ENCODE measurements around the gene CYP26C1. TPM values are rescaled to one million over a fixed set of nuclear protein-coding genes. Genes with fewer than 3 reads are reported as not detected.

Gene CYP26C1
- total and polyA plus RNA-seq, 2 of the 13 experiments (the other 11 are each of a cell fraction or from before 2014, with no cell fraction given), result 0.02 TPM; not detected in 1

- TF ChIP-seq IRF2 (CRISPR knock-in tag; IDR thresholded peaks at IDR 0.05) (peak; percentile 76; the same call in 1 of the 2 replicates), ZEB1 (IDR thresholded peaks at IDR 0.05; ENCODE audit: insufficient replicate concordance, low read depth) (no peak), CBFB (CRISPR knock-in tag; IDR thresholded peaks at IDR 0.05) (peak; percentile 65; the same call in 1 of the 2 replicates), IKZF4 (CRISPR knock-in tag; IDR thresholded peaks at IDR 0.05; ENCODE audit: borderline replicate concordance, low read depth, not compliant biosample characterization) (no peak), ZSCAN9 (CRISPR knock-in tag; IDR thresholded peaks at IDR 0.05; ENCODE audit: borderline replicate concordance) (no peak), ZBTB33 (CRISPR knock-in tag; IDR thresholded peaks at IDR 0.05) (peak; percentile 39; the same call in 1 of the 2 replicates), ZSCAN30 (CRISPR knock-in tag; IDR thresholded peaks at IDR 0.05) (no peak), CEBPG (CRISPR knock-in tag; IDR thresholded peaks at IDR 0.05) (peak; percentile 92), ZNF17 (CRISPR knock-in tag; IDR thresholded peaks at IDR 0.05) (no peak), SNAPC4 (CRISPR knock-in tag; IDR thresholded peaks at IDR 0.05) (no peak), ZNF749 (CRISPR knock-in tag; IDR thresholded peaks at IDR 0.05; ENCODE audit: borderline replicate concordance) (no peak), ZNF441 (CRISPR knock-in tag; IDR thresholded peaks at IDR 0.05; ENCODE audit: borderline replicate concordance) (no peak), KDM5A (IDR thresholded peaks at IDR 0.05; ENCODE audit: borderline replicate concordance, low read length) (no peak), ZNF275 (CRISPR knock-in tag; IDR thresholded peaks at IDR 0.05; ENCODE audit: borderline replicate concordance) (0 out of 2 replicates have a peak, but pooled peaks have one; percentile 41), MTF1 (CRISPR knock-in tag; IDR thresholded peaks at IDR 0.05) (no peak), HIVEP1 (CRISPR knock-in tag; IDR thresholded peaks at IDR 0.05) (no peak), NR1H2 (CRISPR knock-in tag; IDR thresholded peaks at IDR 0.05; ENCODE audit: borderline replicate concordance, low read depth) (no peak), ZNF781 (CRISPR knock-in tag; IDR thresholded peaks at IDR 0.05; ENCODE audit: borderline replicate concordance, not compliant biosample characterization) (no peak), ZNF30 (CRISPR knock-in tag; IDR thresholded peaks at IDR 0.05) (no peak)
- TF ChIP-seq, protein P1, sequence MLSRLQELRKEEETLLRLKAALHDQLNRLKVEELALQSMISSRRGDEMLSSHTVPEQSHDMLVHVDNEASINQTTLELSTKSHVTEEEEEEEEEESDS (CRISPR knock-in tag; IDR thresholded peaks at IDR 0.05; ENCODE audit: borderline replicate concordance), result no peak
- TF ChIP-seq, protein P2, sequence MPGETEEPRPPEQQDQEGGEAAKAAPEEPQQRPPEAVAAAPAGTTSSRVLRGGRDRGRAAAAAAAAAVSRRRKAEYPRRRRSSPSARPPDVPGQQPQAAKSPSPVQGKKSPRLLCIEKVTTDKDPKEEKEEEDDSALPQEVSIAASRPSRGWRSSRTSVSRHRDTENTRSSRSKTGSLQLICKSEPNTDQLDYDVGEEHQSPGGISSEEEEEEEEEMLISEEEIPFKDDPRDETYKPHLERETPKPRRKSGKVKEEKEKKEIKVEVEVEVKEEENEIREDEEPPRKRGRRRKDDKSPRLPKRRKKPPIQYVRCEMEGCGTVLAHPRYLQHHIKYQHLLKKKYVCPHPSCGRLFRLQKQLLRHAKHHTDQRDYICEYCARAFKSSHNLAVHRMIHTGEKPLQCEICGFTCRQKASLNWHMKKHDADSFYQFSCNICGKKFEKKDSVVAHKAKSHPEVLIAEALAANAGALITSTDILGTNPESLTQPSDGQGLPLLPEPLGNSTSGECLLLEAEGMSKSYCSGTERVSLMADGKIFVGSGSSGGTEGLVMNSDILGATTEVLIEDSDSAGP (CRISPR knock-in tag; IDR thresholded peaks at IDR 0.05; ENCODE audit: borderline replicate concordance), result no peak
Measured at GRCh38 chr10:93106631-93107072, 46.1 kb downstream of the CYP26C1 start (continued).
